Stimulated activated CD8-positive, alpha-beta memory T cell treated with anti-CD3 and anti-CD28 coated beads, Interleukin-2, amount 100 ng/mL, for 1 hour (primary cell): ENCODE data around the gene MFSD6L.

Experiments
- DNase-seq, 2 donors: peaks; one replicate each; pipeline ENCODE4 v3.0.0-alpha.2; 2020; ENCODE audit warnings: low read depth in 2 of 2

MFSD6L gene, protein sequence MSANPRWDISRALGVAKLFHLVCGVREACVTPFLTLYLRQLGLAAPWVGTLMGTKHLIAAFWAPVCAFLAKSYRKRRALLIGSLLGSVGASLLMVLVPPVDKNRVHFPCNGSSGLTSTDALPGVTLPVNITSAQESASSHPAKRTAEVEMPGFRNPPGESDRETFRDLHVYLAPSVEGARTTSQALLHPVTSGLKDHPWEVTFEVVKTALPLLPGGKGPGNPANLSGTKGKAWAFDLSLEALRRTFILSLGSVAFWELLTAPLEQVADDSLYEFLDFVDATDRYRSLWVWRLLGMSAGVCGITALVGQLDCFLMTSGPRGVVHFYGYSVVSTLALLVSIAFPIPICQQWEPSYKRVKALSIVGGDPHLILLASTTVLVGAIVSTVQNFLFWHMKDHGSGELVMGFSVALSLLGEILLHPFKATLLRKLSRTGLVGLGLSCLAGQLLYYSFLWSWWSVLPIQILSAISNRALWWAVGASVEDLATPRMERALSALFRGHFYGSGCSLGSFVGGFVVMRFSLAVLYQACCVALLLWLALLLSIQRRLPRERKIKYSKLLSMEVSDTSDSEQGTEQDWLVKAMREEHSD

DNA sequence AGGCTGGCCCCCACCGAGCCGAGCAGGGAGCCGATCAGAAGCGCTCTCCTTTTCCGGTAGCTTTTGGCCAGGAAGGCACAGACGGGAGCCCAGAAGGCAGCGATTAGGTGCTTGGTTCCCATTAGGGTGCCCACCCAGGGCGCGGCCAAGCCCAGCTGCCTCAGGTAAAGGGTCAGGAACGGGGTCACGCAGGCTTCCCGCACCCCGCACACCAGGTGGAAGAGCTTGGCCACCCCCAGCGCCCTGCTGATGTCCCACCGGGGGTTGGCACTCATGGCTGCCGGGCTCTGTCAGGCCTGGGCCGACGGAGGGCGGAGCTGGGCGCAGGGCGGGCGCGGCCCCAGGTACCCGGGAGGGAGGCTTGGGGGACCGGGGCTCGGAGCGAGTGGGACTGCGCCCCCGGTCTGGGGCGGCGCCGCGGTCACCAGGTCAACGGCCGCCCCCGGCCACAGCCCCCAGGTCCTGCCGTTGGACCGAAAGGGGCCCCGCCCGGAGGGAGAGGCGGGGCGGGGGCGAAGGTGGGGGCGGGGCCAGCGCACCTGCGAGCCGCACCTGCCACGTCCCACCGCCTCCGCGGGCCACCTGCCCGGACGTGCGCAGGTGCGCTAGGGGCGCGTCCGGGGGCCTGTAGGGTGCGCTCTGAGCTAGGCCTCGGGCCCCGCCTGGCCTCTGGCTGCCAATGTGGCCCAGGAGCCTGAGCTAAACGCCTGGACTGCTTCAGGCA lies at the start of gene MFSD6L:
TSS of gene MFSD6L (minus strand) at position 520 of the 724 bp plus-strand sequence. CDS start at position 275, 245 bp downstream.
- DNase-seq: no peak

- no peak for DNase-seq
Observed at GRCh38 chr17:8847891-8848290, 48.7 kb upstream of the MFSD6L start.

DNA sequence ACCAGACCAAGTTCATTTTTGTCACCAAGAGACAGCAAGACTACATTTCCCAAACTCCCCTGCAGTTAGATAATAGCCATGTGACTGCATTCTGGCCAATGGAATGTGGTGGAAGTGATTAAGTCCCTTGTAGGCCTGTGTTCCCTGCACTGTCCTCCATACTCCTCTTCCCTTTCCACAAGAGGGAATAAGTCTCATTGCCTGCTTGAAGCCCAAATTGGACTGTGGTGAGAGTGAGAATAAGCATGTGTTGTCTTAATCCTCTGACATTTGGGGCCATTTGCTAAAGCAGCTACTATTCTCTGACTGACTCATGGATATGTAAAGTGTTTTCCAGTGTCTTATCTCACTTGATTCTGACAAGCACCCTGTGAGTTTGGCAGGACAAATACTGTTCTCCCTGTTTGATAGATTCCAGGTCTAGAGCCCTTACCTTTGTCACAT lies 47.6 kb upstream of the MFSD6L start:
- DNase-seq: no peak

- no peak for DNase-seq
Observed at GRCh38 chr17:8844229-8845218, 45.4 kb upstream of the MFSD6L start.

- no peak for DNase-seq
Observed at GRCh38 chr17:8843344-8843743, 44.2 kb upstream of the MFSD6L start.

- DNase-seq: no peak
Observed at GRCh38 chr17:8841844-8842243, 42.7 kb upstream of the MFSD6L start.

- DNase-seq: no peak
Observed at GRCh38 chr17:8839410-8839935, 40.3 kb upstream of the MFSD6L start.

DNA sequence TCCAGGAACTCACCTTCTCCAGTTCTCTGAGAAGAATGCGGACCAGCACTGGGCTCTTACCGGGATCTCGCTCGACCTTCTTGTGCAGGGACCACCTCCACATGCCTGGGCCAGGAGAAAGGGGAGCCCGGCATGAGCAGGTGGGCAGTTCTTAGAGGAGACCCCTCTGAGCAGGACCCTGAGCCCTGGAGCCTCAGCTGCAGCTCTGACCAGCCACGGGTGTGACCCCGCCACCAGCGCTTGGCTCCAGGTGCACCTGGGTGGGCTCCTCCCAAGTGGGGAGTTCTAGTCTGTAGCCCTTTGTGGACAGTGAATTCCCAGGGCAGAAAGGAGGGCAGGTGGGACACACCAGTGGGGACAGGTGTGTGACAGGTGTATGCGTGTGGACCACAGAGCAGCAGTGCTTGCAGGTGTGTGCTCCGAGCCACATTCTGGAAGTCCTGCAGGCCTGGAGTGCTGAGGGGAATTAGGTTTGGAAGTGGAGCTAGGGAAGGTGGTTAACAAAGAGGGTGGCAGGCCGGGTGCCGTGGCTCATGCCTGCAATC lies 39.5 kb upstream of the MFSD6L start:
- no peak for DNase-seq

GRCh38 chr17:8837563-8838075 lies 38.5 kb upstream of the MFSD6L start:
- DNase-seq: no peak

- DNase-seq: no peak
Observed at GRCh38 chr17:8836821-8837562, 37.8 kb upstream of the MFSD6L start.

- DNase-seq: no peak
Observed at GRCh38 chr17:8835631-8836364, 36.6 kb upstream of the MFSD6L start.

- no peak for DNase-seq
Observed at GRCh38 chr17:8835106-8835505, 35.9 kb upstream of the MFSD6L start.

GRCh38 chr17:8832711-8833352 lies 33.7 kb upstream of the MFSD6L start:
- no peak for DNase-seq

- DNase-seq: no peak
Observed at GRCh38 chr17:8831234-8831849, 32.2 kb upstream of the MFSD6L start.

- DNase-seq: no peak
Observed at GRCh38 chr17:8830141-8830540, 31.0 kb upstream of the MFSD6L start.

DNA sequence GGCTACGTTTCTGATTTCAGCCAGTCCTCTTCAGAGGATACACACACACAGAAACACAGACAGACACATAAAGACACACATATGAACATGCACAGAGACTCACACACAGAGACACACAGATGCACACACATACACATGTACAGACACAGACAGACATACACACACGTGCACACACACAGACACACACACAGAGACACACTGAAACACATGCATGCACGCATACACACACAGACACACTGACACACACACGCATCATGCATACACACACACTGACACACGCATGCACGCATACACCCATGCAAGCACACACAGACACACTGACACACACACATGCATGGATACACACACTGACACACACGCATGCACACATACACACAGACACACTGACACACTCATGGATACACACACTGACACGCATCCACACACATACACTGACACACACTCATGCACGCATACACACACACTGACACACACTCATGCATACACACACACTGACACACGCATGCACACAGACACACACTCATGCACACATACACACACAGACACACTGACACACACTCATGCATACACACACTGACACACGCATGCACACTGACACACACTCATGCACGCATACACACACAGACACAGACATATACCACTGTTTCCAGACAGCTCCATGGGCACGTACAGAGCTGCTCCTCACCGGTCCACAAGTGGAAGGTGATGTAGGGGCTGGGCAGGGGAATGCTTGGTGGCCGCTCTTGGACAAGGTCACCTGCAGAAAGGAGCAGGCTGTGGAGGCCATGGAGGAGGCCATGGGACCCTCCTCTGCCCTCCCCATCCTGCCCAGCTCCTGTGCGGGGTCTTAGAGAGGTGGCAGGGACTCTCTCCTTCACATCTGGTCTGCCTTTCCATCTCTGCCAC lies 30.1 kb upstream of the MFSD6L start:
- DNase-seq: no peak

DNA sequence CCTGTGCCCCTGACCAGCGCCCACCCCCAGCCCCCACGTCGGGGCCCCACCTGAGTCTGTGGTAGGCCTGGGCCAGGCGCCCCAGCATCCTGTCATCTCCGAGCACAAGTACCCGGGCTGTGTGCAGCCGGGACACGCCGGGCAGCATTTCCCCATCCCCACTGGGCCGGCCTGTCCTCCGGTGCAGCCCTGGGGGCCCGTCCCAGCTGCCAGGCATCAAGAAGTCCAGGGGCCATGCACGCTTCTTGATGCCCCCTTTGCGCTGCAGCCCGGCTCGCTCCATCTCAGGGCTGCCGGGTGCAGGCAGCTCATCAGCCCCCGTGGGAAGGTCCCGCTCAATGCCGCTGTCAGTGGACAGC lies 29.3 kb upstream of the MFSD6L start:
- DNase-seq: no peak
